Stimulated activated CD4-positive, alpha-beta T cell treated with anti-CD3 and anti-CD28 coated beads, TNF-alpha, amount 100 ng/mL, for 4 hours (primary cell): ENCODE data around the gene BRD7.

Experiments used
- DNase-seq, 3 experiments: peaks; one replicate each; pipeline ENCODE4 v3.0.0-alpha.2; 2020; ENCODE audit warnings: low read depth in 3 of 3

BRD7 gene

DNA sequence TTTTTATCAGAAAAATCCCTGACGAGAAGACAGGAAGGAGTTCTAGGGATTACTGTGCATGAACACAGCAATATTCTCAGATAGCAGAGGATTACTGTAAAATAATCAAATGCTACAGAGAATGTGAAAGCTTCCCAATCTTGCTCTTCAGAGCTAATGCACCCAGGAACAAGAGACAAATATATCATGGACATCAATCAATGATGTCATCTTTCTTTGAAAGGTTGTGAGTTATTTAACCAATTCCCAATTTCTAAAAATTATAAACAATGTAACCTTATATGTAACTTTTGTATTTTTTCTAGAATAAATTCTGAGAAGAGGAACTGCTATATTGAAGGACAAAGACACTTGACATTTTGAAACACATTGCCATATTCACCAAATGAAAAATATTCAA lies 46.5 kb downstream of the BRD7 start:
- DNase-seq, result no peak

DNA sequence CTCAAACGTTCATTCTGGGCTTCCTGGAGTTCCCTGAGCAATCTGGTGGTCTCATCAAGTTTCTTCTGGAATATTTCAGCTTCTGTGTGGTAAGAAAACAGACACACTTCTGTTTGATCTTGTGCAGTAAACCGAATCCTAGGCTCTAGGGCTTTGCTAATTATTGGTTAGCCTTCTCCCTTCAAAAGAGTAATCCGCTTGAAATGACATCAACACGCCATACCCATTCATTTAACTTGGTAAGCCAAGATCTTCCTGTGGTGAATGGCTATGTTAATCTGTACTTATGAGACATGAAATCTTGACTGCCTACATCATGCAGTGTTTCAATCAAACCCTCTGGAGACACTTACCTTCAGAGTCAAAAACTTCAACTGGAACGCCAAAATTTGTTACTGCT lies 48.5 kb downstream of the BRD7 start:
- no peak for DNase-seq

DNA sequence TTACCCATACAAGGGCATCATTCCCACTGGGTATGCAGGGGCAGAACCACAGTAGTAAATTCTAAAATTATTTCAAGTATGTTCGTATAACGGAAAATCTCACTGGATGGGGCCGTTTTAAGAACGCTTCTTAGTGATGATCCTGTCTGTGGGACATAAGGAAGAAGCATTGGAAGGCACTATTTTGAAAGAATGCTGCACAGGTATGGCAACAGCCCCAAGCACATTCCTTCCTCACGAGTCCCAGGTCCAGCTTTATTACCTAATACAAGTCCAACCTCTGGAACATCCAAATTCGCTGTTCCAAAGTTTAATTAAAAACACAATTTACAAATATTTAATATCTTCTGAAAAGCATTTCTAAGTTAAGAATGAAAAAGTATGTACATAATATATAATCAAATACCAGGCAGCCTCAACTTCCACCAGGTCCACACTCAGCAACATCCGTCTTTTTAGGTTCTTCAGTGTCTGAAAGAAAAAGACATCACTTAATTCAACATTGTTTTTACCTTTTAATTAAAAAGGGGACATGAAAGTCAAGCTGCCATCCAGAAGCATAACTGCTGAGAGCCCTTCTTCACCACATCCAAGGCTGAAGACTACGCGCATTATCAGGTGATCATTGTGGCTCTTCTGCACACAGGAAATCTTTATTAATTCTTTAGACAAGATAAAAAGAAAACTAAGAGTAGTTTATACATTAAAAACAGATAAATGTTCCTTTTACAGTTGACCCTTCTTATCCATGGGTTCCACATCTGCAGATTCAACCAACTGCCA lies 49.8 kb downstream of the BRD7 start:
- no peak for DNase-seq

DNA sequence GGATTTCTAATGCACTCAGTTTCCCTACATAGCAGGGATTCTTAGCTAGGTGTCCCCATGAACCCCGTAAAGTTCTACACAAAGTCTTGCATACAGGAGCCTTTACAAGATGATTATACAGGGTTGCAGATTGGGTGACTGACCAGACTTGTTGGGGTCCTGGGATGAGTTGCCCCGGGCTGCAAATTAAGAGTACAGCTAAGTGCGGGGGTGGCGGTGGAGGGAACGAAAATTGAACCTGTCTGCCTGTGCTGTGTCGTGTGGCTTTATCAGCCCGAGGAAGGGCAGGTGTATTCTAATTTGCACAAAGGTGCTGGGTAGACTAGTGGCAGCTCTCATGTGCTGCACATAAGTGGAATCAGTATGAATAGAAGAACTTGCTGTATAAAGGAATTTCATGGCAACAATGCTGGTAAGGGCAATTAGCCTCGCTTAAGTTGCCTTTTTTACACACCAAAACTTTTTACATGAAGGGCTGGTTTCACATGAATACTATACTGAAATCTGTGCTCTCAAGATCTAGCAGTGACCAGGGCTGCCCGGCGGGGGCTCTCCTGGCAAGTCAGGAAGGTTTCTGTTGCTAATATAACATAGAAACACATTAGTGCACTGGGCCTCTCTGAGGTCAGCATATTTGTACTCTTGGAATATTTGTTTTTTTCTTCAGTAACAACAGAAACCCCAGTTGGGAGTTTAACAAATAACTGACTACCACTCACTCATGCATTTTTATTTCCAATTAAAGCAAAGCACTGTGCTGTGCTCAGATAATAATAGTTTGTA lies 51.7 kb downstream of the BRD7 start:
- DNase-seq, result no peak

DNA sequence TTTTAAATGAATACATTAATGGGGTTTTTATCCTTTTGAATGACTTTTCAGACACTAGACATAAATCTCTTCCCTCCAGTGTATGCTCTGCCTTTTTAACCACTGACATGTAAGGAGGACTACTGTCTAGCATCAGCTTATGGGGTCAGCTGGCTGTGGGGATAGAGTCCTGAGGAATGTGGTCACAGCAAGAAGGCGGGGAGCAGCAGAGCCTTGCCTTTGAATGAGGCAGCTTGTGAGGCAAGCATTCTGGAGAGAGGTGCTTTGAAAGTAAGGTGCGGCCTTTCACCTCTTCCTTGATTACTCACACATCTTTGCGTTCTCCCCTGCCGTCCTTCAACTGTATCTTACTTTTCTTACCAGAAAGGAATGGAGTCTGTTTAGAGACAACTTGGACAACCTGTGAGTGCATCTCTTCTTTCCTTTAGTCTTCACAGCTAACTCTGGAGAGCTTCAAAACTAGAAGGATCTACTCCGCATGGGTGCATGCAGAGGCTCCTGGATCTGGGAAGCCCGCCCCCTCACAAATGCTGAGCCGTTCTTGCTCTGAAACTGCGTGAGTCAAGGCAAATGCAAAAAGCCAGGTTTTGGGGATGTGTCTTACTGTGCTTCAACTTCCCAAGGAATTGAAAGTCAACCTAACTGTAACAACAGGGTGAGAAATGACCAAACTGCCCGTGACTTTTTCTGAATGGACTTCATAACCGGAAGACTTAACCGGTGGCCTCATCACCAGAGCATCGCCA lies 52.5 kb downstream of the BRD7 start:
- DNase-seq, result no peak

DNA sequence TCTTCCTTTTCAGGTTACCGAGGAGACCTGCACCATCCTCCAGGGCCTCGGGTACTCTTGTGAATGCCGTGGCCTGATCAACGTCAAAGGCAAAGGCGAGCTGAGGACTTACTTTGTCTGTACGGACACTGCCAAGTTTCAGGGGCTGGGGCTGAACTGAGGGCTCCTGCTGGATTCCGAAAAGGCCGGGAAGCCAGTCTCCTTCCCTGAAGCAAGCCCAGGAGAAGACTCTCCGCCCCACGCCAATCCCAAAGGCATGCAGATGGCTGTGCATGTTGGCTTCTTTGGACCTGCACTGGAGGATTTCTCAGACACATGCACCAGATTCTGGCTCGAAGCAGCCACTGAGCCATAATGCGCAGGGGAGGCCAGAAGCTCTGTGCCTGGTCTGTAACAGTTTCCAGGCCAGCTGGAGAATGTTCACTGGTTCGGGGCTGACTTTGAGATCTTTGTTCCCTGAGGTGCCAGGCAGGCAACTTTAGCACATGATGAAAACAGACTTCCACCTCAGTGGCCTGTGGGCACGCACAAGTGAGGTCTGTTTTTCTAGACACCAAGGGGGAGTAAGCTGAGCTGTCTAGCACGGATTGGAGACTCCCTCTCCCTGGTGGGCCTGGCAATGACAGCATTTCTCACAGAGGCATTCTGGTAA lies 53.3 kb downstream of the BRD7 start:
- no peak for DNase-seq

DNA sequence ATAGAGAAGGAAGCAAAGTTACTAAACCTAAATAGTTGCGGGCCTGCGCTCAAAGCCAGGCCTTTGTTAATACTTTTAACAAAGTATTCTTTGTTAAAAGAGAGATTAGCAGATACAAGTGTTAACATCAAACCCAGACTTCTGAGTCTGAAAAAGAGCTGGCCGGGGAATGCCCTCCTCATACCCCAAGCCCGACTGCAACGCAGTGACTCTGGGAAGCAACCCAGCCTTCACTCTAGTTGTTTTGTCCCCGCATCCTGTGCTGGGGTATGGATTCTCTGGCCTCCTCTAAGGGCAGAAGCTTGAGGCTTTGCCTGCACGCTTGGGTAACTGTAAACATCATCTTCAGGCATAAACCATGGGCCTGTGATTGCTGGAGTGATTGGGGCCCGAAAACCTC lies 54.1 kb downstream of the BRD7 start:
- DNase-seq, result no peak

DNA sequence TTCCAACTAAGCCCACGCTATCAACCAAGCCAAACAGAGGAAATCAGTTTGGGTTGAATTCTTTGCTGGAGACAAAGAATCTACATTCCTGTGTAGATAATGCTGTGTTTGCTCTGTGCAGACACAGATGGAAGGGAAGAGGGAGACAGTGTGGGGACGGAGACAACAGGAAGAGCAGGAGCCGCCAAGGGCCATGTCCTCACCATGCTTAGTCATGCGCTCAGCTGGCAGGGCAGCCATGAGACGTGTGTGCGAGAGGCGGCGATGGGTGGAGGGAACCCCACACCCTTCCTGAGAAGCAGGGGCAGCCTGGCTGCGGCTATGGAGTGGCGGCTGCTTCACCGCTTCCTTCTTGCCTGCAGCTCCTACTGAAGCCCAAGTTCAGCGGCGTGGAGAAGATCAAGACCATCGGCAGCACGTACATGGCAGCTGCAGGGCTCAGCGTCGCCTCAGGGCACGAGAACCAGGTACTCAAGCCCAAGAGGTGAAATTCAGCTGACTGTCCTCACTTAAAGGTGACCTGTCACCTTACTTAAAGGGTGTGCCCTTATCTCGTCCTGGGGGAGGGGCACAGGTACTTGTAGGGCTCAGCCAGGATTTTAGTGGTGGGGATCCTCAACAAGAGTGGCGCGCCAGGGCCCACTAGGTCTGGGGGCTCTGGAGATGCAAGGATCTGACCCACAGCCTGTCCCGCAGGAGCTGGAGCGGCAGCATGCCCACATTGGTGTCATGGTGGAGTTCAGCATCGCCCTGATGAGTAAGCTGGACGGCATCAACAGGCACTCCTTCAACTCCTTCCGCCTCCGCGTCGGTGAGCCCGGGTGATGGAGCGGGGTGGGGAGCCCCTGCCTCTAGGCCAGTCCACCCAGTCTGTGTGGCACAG lies 55.0 kb downstream of the BRD7 start:
- DNase-seq, result peak in 2 of 3 experiments; percentile 14 to 33

DNA sequence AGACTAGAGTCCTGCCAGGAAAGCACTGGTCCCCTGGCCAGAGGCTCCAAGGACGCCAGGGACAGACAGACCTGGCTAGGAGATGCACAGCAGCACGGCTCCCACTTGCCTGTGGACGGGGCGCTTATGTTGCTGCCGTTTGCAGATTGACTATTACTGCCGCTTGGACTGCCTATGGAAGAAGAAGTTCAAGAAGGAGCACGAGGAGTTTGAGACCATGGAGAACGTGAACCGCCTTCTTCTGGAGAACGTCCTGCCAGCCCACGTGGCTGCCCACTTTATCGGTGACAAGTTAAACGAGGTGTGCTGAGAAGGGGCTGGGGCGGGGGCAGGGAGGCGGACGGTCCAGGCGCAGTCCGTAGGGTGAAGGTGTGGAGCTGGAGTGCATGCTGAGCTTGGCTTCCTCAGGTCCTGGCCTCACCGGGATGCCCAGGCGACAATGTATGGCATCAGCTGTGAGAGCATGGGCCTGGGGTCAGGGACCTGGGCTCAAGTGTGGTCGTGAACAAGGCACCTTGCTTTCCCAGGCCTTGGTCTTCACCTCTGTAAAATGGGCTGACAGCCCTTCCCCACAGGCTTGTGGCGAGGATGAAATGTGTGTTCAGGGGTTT lies 56.8 kb downstream of the BRD7 start:
- no peak for DNase-seq

DNA sequence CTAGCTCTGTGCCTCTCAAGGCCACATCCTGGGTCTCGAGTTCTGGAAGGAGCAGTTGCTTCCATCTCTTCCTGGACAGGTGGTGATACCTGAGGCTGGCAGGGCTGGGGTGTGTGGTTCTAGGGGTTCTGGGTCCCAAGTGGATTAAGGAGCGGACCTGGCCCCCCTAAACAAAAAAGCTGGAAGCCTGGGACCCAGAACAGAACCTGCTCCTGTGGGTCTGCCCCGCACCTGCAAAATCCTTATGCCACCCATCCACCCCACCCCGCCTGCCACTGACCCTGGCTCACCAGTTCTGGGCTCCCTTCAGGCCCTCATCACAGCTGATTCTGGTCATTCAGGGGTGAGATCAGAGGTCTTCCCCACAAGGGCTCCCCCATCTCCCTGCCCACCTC lies 57.7 kb downstream of the BRD7 start:
- DNase-seq, result no peak

DNA sequence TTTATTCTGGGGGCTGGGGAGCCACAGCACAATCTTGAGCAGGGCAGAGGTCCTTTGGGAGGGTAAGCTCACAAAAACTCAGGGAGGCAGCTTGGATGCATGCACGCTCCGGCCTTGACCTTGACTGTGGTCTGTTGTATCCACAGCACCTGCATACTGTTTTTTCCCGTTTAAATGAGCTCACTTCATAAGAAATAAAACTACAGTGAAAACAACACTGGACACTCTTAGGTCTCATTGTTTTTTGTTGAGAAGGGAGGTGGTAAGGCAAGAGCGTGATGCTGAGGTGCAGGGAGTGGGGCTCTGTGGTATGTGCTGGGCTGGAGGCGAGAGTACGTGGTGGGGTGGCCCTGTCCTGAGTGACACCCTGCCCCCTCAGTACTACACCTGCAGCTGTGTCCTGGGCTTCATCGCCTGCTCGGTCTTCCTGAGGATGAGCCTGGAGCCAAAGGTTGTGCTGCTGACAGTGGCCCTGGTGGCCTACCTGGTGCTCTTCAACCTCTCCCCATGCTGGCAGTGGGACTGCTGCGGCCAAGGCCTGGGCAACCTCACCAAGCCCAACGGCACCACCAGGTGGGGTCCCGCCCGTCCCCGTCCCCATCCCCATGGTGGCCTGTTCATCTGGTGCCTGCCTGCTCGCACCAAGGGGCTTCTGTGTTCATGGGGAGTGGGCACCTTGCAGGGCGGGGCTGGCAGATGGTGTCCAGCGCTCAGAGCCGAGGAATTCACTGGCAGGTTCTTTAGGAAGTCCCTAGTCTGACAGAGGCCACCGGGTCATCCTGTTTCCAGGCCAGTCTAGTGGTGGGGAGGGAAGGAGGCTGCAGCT lies 58.3 kb downstream of the BRD7 start:
- DNase-seq, result no peak

DNA sequence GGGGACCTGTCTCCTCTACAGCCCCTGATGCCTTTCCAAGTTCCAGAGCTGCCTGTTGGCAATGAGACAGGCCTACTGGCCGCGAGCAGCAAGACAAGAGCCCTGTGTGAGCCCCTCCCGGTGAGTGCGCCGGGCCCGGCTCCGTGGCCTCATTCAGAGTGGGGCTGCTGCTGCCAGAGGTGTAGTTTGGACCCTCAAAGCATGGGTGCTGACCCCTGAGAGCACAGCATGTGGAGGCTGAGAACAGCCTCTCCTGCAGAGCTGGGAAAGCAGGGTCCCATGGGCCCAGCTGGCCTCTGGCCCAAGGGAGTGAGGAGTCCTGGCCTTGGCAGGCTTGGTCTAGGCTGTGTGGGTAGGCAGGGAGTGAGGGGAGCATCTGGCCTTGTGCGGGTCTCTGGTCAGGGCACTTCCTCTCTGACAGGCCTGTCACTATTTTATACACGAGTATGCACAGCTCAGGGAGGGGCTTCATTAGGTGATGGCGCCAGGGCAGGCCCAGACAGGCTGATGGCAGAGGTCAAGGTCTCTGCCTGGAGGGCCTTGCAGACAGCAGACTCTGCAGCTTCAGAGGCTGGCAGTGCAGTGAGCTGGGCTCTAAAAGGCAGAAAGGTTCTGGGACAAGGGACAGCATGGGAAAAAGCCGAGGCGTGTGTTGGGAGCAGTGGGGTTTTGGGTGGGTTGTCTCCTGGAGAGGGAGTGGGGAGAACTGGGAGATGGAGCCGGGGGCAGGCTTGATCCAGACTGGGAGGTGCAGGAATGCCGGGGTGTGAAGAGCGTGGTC lies 59.1 kb downstream of the BRD7 start:
- DNase-seq, result no peak

DNA sequence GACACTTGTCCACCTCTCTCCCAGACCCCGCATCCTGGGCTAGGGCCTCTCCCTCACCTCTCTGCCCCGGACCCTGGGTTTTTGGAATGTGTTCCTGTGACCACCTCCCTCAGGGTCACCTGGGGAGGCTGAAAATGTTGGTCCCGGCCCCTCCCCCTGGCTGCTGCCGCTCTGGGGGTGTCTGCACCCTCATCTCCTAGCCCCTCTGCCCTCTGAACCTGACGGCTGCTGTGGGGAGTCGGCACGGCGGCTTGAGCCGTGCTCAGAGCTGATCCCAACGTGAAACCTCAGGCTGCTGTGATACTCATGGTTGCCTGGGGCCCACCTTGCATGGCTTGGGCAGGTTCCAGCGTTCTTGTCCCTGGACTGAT lies 59.6 kb downstream of the BRD7 start:
- no peak for DNase-seq

DNA sequence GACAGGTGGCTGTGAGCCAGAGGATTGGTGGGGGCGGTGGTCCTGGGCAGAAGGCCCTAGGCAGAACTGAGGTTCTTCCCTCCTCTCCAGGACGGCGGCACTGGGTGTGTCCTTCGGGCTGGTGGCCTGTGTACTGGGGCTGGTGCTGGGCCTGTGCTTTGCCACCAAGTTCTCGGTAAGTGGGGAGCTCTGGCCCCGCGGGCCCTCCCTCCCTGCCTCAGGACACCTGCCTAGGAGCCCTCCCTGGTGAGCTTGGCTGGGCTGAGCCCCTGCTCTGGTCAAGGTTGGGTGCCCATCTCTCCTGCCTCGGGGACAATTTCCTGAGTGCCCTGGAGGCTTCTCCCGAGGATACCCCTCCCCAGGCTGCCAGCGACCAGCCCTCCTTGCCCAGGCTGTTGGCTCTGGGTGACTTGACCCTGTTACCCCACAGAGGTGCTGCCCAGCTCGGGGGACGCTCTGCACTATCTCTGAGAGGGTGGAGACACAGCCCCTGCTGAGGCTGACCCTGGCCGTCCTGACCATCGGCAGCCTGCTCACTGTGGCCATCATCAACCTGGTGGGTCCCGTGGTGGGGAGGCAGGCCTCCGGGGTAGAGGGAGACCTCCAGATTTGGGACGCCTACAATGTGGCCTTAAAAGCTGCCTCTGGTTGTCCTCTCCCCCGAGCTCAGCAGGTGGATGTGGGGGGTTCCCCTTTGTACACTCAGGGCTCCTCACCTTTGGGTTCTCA lies 60.4 kb downstream of the BRD7 start:
- no peak for DNase-seq

DNA sequence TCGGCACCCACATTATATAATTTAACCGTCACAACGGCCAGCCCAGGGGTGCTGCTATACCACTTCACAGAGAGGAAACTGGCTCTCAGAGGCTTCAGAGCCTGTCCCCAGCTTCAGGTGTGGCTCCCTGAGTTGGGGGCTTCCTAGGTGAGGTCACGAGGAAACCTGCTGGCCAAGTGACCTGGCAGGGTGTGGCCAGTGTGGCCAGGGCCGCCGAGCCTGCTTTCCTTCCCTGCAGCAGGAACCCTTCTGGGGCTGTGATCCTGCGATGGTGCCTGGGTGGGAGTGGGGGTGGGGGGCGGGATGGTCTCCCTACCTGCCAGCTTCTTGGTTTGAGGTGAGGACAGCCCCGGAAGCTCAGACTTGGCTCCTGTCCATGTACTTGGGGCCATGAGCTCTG lies 62.5 kb downstream of the BRD7 start:
- DNase-seq, result no peak

DNA sequence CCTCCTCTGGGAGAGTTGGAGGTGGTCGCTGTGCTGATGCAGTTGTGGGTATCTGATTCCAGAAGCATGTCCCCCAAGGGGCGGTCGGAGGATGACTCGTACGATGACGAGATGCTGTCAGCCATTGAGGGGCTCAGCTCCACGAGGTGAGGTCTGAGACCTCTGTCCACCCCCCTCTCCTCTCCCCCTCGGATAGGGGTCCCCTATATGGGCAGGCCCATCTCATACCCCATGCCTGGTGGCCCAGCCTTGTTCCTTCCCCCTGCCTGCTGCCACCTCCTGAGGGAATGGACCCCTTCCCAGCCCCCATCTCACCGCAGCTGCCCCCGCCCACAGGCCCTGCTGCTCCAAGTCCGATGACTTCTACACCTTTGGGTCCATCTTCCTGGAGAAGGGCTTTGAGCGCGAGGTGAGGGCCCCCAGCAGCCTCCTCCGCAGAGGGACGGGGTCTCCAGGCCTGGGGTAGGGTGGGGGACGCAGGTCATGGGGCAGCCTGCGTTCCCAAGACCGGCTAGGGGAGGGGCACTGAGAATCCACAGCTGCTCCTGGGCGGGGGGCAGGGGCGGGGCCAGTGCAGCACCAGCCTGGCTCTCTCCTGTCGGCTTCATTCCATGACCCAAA lies 63.2 kb downstream of the BRD7 start:
- DNase-seq, result no peak

DNA sequence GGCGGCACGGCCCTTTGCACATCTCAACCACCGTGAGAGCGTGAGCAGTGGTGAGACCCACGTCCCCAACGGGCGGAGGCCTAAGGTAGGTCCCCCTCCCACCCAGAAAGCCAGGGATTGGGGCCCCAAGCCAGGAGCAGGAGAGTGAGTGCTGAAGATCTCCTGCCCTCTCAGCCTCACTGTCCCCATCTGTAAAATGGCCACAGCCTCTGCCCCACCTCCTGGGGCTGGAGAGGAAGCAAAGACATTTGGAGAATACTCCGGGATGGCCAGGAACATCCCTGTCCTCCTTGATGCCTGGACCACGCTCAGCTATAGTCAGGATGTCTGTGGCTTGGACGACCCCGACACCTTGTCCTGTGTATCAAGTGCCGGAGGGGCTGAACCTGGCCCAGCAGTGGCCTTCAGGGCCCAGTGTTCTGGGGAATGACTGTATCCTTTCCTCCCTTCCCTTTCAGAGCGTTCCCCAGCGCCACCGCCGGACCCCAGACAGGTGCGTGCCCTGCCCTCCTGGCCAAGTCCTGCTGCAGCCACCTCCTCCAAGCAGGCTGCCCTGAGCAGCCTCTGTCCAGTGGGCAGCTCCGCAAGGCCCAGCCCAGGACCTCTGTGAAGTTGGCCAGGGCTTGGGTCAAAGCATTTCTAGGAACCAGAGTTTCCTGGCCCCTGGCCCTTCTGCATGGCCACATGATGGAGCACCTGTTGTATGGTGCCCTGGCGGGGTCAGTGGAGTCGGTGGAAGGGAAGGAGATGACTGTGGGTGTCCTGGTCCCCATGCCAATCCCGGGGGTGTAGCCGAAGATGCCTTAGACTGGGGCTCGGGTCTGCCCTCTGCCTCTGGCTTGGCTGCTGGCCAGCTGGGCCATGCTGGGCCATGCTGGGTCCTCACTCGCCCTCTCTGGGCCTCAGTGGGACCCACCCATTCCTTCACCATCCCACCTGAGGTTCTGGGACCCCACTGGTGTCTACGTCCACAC lies 64.0 kb downstream of the BRD7 start:
- no peak for DNase-seq
